DMS153 treated with DMSO at 0.1 percent for 48 hours (cell line): ENCODE measurements around the gene ADAMTS2.

Source experiments
- DNase-seq: peaks from one replicate; lab custom pipeline; 2025; ENCODE audit not compliant: unreplicated experiment; lab: John Stamatoyannopoulos, UW

The ADAMTS2 gene

DNA sequence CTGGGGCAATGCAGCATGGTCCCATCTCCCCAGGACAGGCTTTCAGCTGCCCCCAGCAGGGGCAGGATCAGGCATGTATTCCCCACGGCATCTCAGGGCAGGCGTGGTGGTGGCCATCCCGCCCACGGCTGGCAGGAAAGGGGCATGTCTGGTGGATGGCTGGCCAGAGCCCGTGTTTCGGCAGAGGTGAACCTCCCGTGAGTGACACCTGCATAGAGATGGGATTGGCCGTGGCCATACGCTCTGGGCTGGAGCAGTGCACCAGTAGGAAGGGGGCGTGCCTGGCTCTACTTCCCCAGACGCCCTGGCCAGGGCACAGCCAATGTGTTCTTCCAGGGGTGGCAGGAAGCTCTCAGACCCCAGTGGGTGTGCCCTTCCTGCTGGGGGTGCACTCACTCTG is 146.0 kb downstream of the ADAMTS2 start:
- no peak for DNase-seq

DNA sequence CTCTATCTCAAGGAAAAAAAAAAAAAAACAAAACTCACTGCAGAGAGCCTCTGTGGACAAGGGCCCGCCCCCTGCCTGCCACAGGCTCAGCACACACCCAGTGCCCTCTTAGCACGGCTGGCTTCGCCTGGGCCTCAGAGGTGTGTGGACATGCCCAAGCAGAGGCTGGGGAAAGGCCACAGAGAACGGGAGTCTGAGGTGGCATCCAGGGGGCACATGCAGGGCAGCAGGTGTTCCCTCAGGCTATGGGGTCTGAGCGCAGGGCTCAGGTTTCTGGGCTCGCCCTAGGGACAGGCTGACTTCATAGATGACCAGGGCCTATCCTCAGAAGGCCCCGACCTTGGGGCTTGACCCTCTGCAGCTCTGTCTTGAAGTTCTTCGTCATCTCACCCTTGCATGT is 146.4 kb downstream of the ADAMTS2 start:
- no peak for DNase-seq

DNA sequence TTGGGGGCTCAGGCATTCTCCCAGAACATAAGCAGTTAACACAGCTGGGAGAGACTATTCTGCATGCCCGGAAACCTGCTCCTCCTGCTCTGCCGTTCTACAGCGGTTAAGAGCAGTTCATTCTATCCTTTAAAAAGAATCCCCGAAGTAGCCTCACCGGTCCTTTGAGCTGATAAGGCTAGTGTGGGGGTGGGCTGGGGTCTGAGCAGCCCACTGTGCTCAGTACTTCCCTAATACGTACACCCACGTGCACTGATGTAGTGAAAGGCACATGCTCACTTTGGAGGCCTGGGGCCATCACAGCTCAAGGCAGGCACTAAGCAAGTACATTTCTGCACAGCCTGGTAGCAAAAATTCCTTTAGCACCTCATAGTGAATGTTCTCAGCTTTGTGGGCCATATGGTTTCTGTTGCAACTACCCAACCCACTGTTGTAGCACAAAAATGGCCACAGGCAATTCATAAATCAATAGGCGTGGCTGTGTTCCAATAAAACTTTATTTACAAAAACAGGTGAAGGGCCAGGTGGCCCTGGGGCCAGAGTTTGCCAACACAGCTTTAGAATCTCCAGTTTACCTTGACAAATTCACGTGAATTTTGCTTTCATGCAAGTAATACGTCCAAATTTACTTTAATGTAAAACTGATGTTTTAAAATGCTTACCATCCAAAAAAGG is 148.7 kb downstream of the ADAMTS2 start:
- no peak for DNase-seq

DNA sequence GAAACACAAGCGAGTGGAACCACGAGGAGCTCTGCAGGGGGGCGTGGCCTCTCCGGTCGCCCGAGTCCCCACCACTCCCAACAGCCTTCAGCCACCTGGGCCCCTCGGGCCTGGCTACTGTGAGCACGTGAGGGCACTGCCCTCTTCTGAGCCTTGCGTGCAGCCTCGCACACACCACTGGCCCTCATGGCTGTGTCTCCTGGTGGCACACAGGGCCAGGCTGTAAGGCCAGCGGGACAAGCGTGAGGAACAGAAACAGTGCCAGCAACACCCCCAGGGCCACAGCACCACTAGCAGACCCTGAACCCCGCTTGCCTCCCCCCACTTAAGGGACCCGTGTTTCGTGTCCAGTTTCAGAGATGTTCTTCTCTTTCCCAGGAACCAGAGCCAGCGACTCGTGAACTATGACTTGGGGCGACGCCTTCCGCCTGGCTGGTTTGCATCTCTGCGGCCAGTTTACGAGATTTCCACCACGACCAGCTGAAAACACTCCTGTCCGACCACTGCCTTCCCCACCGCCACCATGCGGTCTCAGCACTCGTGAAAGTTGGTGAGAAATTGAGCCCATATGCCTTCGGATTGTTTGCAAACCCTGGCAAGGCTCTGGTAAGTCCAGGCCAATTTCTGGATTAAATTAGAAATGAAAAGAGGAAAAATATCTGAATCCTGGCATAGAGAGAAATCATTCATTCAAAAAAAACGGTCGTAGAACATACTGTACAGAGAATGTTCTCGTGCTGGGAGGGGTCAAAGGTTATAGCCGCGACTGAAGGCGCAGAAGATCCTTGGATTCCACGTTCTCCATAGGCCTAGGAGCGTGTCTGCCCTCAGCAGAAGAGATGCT is 149.5 kb downstream of the ADAMTS2 start:
- DNase-seq: no peak

DNA sequence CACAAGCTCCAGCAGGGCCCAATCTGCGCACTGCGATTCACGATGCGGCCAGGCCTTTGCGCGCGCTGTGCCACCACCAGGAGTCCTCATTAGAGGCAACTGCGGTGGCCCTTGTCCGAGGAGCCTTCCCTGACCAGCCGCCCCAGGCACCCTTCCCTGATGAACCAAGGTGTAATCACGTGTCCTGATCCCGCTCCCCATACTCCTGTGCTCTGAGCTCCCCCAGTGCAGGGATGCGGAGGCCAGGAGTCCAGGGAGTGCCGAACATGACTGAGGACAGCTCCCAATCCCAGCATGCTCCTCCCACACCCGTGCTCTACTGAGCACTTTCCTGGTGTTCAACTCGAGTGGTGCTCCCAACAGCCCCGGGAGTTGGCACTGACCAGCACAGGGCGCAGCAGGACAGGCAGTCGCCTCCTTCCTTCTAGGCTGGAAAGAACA is 150.3 kb downstream of the ADAMTS2 start:
- DNase-seq: no peak

DNA sequence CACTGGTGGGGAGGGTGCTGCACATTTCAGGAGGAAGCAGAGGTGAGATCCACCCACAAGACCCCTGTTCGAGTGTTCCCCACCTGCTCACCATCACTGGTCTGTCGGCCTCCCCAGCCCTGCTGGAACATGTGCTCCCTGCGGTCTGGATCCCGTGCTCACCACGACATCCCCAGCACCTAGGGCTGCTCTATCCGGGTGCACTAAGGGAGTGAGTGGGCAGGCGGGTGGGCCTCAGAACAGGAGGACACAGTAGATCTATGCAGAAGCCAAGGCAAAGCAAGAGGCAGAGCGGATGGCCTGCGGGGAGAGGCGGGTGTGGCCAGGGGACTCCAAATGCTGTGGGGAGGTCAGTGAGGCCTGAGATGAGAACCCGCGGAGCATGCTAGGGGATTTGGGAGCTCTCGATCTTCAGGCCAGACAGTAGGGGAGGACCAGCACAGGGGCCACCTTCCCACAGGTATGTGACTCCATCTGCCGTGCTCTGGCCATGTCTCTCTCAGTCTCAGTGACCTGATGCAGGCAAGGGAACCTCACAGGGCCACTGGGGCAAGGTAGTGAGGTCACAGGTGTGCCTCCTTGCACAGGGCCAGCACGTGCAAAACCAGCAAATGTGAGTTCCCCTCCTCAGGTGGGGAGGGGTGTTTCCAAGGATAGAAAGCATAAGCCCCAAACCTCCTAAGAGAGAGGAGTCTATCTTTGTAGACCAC is 150.9 kb downstream of the ADAMTS2 start:
- no peak for DNase-seq

DNA sequence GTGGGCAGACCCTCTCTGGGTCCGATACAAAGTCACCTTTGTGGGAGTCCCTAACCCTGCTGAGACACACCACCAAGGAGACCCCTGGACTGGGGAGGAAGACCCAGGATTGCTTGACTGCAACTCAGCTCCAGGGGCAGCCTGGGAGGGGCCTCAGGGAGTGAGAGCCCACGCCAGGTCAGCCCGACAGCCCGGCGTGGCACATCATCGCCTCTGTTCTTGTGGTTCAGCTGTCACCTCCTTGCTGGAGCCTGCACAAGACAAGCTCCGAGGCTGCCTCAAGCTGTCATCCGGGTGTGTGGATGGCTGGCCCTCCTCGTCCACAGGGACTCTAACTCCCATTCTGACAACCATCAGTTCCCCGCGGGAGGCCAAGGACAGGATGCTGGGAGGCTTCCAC is 151.5 kb downstream of the ADAMTS2 start:
- DNase-seq: no peak

DNA sequence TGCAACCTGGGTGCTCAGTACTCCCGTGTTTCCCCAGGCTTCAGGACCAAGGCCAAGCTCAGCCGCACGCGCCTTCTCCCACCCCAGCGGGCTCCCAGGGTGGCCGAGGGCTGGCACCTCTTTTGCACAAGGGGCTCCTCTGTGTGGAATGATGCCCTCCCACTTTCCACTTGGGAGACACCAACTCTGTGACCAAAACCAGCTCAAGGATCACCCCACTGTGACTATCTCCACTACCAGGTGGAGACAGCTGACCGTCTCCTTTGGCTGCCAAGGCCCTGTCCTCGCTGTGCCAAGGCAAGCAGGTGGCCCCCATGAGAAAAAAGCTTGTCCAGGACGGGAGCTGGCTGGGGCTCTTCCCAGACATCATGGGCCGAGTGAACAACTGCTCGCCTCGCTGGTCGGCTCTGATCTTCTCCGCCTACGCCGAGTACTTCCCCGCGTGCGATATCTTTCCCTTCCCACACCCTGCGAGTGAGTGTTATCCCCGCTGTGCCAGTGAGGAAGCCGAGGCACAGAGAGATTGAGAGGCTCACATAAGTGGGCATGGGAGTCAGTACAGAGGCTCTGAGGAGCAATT is 152.3 kb downstream of the ADAMTS2 start:
- DNase-seq: no peak

DNA sequence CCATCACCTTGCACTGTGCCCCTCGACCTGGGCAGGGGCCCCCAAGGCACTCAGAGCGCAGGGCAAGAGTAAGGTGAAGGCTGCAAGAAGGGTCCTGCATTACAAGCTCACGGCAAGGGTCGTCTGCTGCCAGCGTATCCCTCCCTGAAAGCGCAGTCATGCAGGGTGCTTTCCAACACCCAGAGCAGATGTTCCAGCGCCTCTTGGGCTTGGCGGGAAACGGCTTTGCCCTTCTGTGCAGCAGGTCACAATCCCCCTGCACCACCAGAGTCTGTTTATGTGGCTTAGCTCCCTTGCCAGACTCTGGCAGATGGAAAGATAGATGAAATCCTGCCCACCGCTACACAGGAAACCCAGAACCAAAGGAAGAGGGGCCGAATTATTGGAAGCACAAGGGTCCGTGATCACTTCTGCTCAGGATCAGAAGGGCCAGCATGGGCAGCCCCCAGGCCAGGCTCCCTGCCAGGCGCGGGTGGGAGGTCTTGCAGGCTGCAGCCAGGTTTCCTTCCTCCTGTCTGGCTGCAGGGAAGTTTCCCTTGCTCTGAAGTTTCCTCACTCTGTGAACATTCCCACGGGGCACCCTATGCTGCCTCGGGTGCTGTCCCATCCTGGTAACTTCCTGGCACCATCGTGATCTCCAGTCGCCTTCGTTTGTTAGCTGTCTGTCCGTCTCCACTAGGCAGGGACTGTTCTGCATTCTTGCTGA is 152.9 kb downstream of the ADAMTS2 start:
- no peak for DNase-seq

DNA sequence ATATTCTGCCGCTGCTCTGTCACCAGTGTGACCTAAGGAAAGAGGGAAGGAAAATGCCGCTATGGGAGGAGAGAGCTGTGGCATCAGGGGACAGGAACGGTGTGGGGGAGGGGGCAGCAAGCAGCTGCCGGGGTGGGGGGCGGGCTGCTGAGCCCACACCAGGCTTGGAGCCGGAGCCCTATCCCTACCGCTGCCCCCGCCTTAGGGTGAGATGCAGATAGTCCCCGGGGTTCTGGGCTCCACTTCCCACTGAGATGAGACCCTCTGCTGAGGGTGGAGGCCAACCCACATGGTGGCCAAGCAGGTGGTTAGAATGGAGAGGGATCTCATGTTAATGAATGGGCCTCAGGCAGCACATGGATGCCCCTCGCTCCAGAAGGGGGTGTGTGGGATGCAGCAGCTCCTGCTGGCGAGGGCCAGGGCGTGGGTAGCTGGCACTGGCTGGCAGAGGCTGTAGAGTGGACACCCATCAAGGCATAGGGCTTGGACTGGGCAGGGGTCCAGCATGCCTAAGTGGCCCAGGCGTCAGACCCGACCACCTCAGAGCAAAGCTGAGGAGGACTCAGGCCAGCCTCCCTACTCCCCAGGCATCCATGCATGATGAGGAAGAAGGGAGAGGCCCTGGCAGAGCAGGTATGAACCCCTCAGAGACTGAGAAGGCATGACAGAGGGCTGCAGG is 153.6 kb downstream of the ADAMTS2 start:
- no peak for DNase-seq

DNA sequence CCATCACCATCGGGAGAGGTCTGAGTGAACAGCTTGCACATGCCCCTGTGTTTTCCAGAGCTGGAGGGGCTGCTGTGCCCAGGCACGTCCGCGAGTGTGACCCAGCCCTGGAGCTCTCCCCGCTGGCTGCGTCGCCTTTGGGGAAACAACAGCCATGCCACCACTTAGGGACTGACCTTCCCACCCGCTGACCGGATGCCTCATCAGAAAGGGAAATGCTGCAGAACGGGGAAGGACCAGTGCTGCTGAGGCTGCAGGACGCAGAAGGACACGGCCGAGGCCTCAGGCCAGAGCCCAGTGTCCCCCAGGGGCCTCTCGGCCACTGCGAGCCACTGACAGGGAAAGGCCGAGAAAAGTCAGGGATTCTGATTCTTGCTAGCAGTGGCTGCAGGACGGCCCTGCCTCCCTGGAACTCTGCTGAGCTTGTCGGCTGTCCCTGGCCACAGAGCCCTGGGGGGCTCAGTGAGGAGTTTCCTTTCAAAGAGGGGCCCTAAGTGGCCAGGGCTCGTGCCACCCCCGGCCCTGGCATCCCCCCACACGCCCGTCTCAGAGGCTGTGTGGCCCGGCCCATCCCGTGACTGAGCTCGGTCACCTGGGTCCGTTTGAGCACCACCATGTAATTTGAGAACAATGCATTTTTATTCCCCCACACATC is 154.3 kb downstream of the ADAMTS2 start:
- DNase-seq: no peak

DNA sequence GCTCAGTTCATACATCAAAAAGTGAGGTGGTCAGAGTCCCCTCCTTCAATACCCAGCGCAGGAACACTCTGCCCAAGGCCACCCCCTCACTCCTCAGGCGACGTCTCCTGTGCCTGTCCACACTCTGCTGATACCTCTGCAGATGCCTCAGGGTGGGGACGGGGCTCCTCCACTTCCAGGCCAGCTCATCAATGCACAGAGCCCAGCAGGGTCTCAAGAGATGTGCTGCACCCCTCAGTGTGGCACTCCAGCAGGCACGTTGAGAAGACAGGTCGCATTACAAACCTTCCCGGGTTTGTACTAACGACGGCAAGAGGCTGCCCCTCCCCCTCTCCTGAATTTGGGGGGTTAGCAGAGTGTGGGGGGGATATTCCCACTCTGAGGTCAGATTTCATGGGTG is 156.6 kb downstream of the ADAMTS2 start:
- no peak for DNase-seq

DNA sequence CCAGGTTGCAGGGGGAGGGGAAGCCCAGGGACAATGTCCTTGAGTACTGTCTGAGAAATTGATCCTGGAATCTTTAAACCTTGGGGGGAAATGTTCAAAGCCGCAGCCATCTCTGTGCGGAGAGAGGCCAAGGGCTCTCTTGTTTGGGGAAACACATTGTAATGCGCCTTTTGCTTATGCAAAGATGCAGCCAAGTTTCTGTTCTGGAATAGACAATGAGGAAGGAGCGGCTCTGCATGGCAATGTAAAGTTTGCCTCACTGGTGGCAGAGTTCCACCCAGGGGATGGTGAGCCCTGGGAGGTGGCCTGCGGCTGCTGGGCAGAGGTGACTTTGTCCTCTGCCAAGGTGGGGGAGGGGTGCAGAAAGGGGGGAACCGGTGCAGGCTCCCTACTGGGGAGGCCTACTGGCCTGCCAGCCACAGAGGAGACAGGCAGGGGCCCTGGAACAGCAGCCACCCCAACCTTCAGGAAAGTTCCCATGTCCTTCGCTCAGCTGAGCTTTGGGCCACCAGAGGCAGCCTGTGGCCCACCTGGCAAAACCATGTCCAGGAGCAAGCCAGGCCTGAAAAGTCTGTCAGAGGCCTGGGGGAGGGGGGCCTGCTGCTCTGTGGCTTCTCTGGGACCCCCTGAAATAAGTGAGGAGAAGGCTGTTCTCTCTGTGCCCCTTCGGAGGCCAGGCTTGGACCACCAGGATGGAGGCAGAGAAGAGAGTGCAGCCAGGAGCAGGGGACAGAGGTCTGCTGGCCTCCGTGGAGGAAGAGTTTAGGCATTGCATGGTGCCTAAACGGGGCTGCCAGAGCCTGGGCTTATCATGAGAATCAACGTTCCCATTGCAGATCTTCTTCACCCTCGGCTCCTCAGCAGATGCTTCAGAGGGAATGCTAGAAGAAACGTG is 157.3 kb downstream of the ADAMTS2 start:
- DNase-seq: no peak

DNA sequence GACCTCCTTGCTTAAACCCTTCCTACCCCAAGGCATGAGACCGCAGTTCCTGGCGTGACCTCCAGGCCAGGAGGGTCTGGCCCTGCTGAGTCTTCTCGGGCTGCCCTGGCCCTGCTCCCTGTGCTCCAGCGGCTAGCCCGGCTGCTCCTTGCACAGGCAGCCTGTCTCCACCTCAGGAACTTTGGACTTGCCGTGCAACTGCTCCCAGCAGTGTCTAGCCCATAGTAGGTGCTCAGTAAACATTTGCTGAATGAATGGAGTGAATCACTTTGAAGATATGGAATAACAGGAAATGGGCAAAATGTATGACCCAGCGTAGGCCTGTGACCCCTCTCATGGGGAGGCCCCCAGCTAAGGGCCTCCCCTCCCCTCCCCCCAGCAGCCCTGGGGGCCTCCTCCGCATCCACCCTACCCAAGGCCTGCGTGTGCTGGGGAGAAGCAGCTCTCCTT is 158.0 kb downstream of the ADAMTS2 start:
- DNase-seq: no peak

DNA sequence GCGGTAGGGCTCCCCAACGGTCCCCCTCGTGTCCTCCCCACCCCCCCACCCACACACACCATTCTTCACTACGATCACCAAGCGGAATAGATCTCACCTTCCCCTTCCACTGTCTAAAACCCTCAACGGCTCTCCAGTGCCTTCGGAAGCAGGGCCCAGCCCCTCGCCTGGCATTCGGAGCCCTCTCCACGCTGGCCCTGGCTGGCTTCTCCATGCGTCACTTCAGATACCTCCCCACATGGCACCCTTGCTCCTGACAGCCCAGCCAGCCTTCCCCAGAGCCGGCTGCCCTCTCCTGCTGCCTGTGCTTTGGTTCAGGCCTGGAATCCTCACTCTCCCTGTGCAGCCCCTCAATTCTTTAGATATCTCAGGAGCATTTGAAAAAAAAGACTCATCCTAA is 158.5 kb downstream of the ADAMTS2 start:
- DNase-seq: no peak

DNA sequence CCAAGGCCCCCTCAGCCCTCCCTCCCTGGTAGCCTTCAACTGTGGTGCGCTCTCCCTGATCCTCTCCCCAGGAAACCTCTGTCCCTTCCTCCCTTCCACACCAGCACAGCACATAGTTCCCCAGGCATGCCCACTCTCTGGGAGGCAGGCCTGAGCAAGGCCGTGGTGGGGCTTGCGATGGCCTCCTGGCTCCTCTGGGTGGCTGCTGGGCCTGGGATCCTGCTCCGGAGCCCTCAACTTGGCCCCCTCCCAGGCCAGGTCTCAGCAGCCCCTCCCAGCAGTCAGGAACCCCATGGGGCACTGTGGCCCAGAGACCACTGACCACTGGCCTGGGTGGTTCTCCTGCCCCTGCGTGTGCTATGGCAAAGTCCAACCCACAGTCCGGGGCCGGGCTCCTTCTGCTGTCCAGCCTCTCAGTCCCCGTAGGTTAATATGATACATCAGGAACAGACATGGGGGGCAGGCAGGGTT is 159.3 kb downstream of the ADAMTS2 start:
- no peak for DNase-seq

DNA sequence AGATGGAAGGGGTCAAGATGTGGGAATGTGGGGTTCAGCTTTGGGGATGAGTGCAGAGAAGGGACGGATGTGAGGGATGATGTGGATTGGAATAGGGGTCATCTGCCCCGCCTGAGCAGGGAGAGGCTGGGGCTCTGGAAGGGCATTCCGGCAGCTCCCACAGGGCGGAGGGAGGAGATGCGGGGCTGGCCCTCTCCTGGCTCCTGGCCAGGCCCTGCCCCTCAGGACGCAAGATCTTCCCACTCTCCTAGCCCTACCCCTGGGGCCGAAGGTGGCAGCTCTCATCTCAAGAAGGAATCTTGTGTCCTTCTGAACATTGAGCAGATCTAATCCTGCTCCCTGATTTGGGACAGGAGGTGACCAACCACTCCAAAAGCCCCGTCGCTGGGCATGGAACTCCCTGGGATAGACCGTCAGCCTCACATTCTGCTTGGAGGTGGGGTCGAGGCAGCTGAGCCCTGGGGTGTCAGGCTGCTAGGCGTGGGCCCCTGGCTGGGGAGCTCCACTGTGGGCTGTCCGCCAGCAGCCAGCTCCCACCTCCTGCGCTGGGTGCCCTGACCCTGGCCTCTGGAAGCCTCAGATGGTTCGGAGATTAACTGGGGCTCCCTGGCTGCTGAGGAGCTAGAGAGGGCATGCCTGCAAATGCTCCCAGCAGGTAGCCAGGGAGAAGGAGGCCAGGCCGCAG is 159.9 kb downstream of the ADAMTS2 start:
- no peak for DNase-seq

DNA sequence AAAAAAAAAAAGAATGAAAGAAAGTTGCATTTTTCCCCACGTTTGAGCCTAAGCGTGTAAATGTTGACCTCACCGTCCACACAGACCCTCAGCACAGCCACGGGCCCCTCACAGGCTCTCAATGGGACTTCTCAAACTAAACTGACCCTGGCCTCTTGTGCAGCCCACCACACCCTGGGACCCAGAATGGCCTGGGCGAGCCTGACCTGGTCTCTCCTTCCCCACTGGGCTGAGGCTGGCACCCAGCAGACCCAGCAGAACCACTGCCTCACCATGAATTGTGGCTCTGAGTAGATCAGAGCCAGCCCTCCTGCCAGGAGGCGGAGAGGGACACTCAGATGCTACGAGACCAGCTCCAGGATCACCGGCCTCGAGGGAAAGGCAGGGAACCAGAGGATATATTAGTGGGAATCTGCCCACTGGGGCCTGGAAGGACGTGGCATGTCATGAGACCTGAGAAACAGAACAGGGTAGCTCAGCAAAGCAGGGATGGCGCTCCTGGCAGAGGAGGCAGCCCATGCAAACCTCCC is 160.7 kb downstream of the ADAMTS2 start:
- DNase-seq: no peak
